ENCODE data around the gene THUMPD2.
A peak's percentile ranks its signal among the peaks of the same experiment; 100 is the strongest.

The THUMPD2 gene

DNA sequence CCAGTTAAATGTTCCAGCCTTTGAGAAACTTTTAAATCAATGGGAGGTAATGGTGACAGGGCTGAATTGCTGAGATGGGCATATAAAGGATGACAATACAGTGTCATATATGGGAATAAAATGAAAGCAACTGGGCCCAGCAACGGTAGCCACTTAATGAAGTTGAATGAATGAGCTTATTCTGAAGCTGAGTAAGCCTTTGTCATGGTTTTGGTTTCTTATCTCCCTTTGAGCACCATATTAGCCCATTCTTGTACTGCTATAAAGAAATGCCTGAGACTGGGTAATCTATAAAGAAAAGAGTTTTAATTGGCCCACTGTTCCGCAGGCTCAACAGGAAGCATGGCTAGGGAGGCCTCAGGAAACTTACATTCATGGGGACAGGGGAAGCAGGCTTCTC is 3.5 kb upstream of the THUMPD2 start:
- Mint-ChIP-seq H3K27me3 (ENCODE audit: low read depth) (peaks cover 3% of the 10 kb centered on the region), H3K36me3 (ENCODE audit: low read depth) (peaks cover 5% of the 10 kb centered on the region), H3K27ac (no peak overlapping the region), H3K9me3 (no peaks in the 10 kb centered on the region), H3K4me1 (peaks cover 36% of the 10 kb centered on the region), H3K4me3 (peak overlapping the region in 1 of 3 experiments; percentile 7)
- TF ChIP-seq, protein P1, sequence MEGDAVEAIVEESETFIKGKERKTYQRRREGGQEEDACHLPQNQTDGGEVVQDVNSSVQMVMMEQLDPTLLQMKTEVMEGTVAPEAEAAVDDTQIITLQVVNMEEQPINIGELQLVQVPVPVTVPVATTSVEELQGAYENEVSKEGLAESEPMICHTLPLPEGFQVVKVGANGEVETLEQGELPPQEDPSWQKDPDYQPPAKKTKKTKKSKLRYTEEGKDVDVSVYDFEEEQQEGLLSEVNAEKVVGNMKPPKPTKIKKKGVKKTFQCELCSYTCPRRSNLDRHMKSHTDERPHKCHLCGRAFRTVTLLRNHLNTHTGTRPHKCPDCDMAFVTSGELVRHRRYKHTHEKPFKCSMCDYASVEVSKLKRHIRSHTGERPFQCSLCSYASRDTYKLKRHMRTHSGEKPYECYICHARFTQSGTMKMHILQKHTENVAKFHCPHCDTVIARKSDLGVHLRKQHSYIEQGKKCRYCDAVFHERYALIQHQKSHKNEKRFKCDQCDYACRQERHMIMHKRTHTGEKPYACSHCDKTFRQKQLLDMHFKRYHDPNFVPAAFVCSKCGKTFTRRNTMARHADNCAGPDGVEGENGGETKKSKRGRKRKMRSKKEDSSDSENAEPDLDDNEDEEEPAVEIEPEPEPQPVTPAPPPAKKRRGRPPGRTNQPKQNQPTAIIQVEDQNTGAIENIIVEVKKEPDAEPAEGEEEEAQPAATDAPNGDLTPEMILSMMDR (IDR thresholded peaks at IDR 0.05; ENCODE audit: unreplicated experiment in 3 of 3) = no peak

DNA sequence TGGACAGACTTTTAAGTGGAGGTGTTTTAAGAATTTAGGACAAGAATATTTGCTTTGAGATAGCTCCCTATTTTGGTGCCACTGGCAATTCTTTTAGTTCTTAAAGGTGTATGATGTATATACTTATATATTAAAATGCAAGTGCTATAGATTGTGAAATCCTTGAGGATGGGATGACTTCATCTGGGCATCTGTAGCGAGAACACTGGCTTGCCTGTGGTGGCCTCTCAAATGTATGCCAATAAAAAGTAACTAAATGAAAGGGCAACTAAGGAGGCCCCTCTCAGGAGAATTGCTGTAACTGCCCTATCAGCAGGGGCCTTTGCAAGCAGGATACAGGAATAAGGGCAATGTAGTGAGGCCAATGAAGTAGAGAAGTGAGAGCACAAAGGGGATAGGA is 2.6 kb upstream of the THUMPD2 start:
- H3K4me1 Mint-ChIP-seq = peaks cover 42% of the 10 kb centered on the region
- TF ChIP-seq, protein P1 (IDR thresholded peaks at IDR 0.05; ENCODE audit: unreplicated experiment in 3 of 3) = no peak
- H3K9me3 Mint-ChIP-seq = no peaks in the 10 kb centered on the region
- peak overlapping the region in 1 of 3 experiments; percentile 91 for H3K4me3 Mint-ChIP-seq
- peaks cover 10% of the 10 kb centered on the region for H3K36me3 Mint-ChIP-seq (ENCODE audit: low read depth)
- peak overlapping the region; percentile 34 to 91 (median 86) for H3K27ac Mint-ChIP-seq
- H3K27me3 Mint-ChIP-seq (ENCODE audit: low read depth) = peaks cover 3% of the 10 kb centered on the region

DNA sequence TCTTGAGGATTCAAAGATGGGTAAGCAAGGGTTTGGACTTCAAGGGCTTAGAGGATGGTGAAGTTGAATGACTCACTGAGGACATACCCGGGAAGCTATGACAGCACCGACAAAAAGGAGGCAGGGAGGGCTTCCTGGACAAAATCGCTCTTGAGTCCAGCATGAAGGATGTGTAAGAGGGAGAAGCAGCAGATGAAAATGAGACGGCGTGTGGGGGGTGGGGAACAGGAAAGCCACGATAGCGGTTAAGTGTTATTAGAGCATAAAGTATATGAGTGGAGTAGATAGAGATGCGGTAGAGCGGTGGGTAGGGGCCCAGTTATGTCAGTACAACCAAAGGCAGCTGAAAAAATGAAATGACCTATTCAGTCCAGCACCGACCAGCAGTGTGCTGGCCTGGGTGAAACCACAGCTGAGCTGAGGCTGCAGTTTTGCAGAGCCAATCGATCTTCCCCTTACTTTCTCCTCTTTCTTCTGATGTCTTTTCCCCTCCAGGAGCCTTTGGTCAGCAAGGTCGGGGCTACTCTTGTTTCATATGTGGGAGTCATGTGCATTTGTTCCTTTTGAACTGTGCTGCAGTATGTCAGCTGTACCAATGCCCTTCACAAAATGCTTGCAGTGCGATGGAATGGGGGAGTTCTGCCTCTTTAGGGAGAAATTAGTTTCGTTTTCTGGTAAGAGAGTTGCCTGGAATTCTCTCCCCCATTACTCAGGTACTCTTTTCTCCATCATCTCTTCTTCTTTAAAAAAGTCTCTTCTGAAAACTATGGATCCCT is 2.0 kb upstream of the THUMPD2 start:
- TF ChIP-seq, protein P1 (IDR thresholded peaks at IDR 0.05; ENCODE audit: unreplicated experiment in 3 of 3) = no peak
- Mint-ChIP-seq H3K27me3 (ENCODE audit: low read depth) (peaks cover 3% of the 10 kb centered on the region), H3K4me3 (peak overlapping the region; percentile 91 to 95 (median 92)), H3K9me3 (peaks cover 2% of the 10 kb centered on the region), H3K4me1 (peaks cover 42% of the 10 kb centered on the region), H3K36me3 (ENCODE audit: low read depth) (peaks cover 13% of the 10 kb centered on the region), H3K27ac (peak overlapping the region; percentile 34 to 91 (median 86))

DNA sequence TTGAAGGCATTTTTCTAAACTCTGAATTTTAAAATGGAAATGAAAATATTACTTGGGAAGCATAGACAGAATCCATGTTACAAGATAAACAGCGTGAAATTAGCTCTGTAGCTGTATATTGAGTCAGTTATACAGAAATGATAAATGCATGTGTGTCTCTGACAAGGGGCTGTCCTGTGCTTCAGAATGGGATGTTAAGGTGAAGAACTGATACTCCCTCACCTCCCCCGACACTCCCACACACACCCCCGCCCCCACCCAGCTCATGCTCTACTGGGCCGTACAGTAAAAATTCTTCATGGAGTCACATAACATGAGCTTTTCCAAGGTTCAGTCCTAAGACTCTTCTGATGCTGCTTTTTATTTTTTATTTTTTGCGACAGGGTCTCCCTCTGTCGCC is 869 bp upstream of the THUMPD2 start:
- Mint-ChIP-seq H3K36me3 (ENCODE audit: low read depth) (peaks cover 19% of the 10 kb centered on the region), H3K27ac (peak overlapping the region; percentile 34 to 91 (median 86)), H3K4me3 (peak overlapping the region; percentile 91 to 95 (median 92)), H3K9me3 (peaks cover 3% of the 10 kb centered on the region), H3K4me1 (peaks cover 44% of the 10 kb centered on the region), H3K27me3 (ENCODE audit: low read depth) (peaks cover 3% of the 10 kb centered on the region)
- TF ChIP-seq, protein P1 (IDR thresholded peaks at IDR 0.05; ENCODE audit: unreplicated experiment in 3 of 3) = no peak

DNA sequence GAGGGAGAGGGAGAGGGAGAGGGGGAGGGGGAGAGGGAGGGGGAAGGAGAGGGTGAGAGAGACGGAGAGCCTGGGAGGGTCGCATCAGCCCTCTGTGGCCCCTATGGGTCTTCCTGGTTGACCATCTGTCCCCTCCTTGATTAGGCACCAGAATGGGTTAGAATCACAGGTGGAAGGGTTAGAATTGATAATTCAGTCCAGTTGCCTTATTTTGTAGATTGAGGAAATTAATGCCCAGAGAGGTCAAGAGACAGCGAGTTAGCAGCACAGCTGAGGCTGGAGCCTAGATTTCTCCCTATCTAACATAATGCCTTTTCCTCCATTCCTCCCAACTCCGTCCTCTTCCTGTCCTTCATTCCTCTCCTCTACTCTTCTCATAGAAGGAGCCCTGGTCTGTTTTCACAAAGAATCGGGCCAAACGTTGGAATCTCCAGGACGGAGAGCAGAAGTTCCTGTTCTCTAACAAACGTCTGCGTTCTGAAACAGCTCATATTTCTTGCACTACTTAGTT is 338 bp upstream of the THUMPD2 start:
- TF ChIP-seq, protein P1 (IDR thresholded peaks at IDR 0.05; ENCODE audit: unreplicated experiment in 3 of 3) = no peak
- peak overlapping the region; percentile 34 to 91 (median 86) for H3K27ac Mint-ChIP-seq
- peaks cover 3% of the 10 kb centered on the region for H3K9me3 Mint-ChIP-seq
- peak overlapping the region; percentile 91 to 95 (median 92) for H3K4me3 Mint-ChIP-seq
- peaks cover 21% of the 10 kb centered on the region for H3K36me3 Mint-ChIP-seq (ENCODE audit: low read depth)
- peaks cover 47% of the 10 kb centered on the region for H3K4me1 Mint-ChIP-seq
- H3K27me3 Mint-ChIP-seq (ENCODE audit: low read depth) = peaks cover 3% of the 10 kb centered on the region

All from nephron (organoid).